Stimulated activated CD4-positive, alpha-beta T cell treated with anti-CD3 and anti-CD28 coated beads, Interleukin-1b, Interleukin-23, amount 100 ng/mL, for 4 hours (primary cell): ENCODE results near the gene SPEG.

Experiments used
- DNase-seq, 2 donors: peaks; one replicate each; pipeline ENCODE4 v3.0.0-alpha.2; 2020; ENCODE audit warnings: low read depth in 2 of 2

Gene SPEG

DNA sequence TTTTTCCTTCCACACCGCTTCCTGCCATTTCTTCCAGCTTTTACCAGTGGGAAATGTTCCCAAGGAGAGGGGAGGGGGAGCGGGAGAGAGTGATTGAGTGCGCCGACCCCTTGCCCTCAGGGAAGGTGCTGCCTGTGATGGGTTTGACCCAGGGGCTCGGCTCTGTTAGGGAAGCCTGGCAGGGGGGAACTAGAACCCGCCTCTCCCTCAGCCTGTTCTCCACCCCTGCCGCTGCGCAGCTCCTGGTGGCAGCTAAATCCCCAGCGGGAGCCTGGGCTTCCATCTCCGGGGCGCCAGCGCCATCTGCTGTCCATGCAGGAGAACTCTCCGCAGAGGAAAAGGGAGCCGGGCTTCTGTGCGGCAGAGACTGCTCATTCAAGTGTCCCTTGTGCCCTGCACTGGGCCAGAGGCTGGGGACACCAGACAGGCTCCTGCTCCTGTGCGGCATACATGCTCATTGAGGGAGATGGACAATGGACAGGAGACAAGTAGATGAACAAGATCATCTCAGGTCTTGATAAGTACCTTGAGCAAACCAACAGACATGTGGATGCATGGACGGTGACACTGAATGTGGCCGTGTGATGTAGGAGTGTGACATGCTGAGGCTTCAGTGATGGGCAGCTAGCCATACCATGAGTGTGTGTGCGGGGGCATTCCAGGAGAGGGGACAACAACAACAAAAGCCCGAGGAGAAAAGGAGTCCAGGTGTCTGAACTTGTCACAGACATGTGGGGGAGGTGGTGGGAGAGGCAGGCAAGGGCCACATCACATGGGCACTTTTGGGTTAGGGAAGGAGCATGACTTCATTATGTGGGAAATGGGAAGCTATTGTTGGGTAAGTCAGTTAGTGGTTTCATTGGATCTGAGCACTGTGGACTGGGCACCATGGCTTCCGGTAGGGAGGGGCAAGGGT is 95.7 kb downstream of the SPEG start:
- DNase-seq, result peak; percentile 84 to 85

GRCh38 chr2:219531639-219532377 is 97.2 kb downstream of the SPEG start:
- DNase-seq, result no peak

DNA sequence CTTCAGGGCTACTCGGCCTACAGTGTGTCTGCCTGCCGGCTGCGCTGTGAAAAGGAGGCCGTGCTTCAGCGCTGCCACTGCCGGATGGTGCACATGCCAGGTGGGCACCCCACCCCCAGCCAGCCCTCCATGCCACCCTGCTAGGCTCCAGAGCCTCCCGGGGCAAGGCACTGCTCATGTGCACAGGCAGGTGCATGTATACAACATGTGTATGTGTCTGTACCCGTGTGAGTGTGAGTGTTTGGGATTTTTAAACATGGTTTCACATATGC is 97.7 kb downstream of the SPEG start:
- DNase-seq, result no peak

- DNase-seq, result no peak
Observed at GRCh38 chr2:219533930-219534661, 99.5 kb downstream of the SPEG start.

DNA sequence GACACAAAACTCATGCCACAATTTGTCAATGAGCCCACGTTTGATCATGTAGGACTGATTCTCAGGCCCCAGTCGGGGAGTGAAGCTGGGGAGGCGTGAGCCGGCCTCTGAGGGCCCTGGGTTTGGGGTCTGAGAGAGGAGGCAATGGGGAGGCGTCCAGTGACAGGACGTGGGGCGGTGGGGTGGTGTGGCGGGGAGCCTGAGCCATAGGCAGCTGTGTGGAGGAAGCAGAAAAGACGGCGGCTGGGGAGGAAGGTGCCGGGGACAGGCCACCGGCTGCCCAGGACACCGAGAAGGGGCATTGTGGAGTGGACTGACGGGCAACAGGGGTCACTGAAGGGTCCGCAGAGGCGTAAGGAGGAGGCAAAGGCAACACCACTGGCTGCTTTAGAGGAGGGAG is 101.8 kb downstream of the SPEG start:
- DNase-seq, result no peak

DNA sequence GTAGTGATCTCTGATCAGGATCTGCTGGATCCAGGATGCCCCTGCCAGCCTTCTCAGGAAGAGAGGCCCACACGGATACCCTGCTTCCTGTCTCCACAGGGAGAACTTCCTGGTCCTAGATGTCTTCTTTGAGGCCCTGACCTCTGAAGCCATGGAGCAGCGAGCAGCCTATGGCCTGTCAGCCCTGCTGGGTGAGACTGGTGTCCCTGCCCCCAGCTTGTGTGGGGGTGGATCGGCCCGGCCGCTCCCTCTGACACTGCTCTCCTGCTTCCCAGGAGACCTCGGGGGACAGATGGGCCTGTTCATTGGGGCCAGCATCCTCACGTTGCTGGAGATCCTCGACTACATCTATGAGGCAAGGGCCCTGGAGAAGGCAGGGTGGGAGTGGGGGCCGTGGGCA is 102.3 kb downstream of the SPEG start:
- no peak for DNase-seq

GRCh38 chr2:219537657-219538488 is 103.2 kb downstream of the SPEG start:
- DNase-seq, result no peak

GRCh38 chr2:219538504-219538951 is 103.9 kb downstream of the SPEG start:
- DNase-seq, result no peak

- DNase-seq, result no peak
Observed at GRCh38 chr2:219538956-219539788, 104.5 kb downstream of the SPEG start.

- DNase-seq, result no peak
Observed at GRCh38 chr2:219539926-219540678, 105.5 kb downstream of the SPEG start.

- DNase-seq, result no peak
Observed at GRCh38 chr2:219540784-219541504, 106.3 kb downstream of the SPEG start.

DNA sequence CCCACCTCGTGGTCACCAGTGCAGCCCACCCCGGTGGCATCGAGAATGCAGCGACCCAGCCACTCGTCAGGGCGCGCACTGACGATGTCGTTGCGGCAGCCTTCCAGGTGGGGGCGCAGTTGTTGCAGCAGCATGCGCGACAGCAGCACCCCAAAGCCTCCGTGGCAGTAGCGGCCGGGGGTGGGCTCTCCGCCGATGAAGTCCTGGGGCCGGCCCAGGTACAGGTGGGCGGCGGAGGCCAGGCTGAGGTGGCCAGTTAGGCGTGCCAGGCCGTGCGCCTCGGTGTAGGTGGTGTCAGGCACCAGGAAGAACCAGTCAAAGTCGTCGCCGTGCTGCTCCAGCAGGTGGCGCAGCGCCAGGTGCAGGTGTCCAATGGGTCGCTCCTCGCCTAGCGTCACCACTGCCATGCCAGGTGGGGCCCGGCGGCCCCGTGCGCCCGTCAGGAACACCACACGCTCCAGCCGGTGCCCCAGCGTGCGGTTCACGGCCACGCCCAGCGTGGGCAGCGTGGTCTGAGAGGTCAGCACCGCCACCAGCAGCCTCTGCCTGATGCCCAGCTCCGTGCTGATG is 107.1 kb downstream of the SPEG start:
- DNase-seq, result peak; percentile 76 to 84

DNA sequence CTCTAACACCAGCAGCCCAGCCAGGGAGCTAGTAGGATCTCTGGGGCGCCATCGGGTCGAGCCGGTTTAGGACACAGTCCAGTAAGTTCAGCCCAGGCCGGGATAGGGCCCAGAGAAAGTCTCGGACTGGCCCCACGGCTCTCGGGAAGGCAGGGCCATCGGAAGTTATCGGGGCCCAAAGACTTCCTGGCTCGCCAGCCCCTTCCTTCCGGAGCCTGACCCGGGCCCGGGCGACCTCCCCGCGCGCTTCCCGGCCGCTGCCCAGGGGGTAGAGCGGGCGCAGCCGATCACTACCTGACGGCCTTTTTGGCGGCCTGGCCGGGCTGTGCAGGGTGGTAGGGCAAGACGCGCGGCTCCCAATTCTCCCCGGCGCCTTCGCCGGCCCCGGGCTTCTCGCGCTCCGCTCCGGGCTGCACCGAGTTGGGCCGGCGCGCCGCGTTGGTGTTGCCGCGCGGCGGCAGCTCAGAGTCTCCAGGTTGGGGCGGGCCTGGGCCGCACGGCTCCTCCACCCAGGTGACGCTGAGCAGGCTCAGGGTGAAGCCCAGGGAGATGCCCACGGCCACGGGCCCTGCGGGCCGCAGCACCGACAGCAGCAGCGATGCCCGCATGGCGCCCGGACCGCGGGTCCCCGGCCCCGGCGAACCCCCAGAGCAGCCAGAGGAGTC is 108.4 kb downstream of the SPEG start:
- no peak for DNase-seq

- peak; percentile 76 to 91 for DNase-seq
Observed at GRCh38 chr2:219543596-219544358, 109.1 kb downstream of the SPEG start, which contains the start of the genes CHPF and TMEM198. Gene CHPF, minus strand, starts transcription at chr2:219543809. Its CDS starts 271 bp downstream, at chr2:219543538. Gene TMEM198, plus strand, starts transcription at chr2:219544028. Its CDS starts 700 bp downstream, at chr2:219544728.

DNA sequence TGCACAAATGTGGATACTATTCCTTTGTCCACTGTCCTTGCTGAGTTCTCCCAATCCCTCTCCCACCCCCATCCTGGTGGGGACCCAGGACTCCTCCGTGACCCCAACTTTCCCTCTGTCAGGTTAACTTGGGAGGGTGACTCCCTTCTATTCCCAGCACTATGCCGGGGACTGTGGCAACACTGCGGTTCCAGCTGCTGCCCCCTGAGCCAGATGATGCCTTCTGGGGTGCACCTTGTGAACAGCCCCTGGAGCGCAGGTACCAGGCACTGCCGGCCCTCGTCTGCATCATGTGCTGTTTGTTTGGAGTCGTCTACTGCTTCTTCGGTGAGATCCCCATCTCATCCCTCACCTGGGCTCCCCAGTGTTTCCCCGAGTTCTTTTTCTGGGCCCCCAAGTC is 109.9 kb downstream of the SPEG start:
- DNase-seq, result no peak

DNA sequence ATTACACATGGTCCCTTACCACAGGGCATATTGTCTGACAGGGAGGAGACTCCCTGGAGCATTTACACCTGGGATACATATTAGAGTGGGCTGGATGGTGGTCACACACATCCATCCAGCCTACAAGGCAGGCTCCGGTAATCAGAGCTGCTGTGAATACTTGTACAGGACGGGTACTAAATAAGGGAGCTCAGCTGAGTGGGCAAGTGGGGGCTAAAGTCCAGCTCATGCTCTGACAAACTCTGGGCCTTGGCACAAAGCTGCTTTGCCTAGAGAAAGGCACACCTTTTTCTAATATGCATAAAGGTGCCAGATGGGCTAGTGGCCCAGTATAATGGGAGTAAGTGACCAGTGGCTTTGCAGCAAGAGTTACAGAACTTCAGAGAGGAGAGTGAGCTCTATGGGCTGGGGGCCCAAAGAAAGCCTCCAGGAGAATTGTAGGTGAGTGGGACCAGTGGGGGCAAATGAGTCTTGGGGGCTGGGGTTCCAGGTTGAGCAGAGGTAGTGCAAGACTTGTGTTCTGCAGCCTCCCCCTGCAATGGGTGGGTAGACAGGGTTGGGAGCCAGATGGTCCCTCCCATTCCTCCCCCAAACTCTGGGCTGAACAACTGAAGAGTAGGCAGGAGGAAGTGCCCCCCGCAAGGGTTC is 110.8 kb downstream of the SPEG start:
- DNase-seq, result no peak

DNA sequence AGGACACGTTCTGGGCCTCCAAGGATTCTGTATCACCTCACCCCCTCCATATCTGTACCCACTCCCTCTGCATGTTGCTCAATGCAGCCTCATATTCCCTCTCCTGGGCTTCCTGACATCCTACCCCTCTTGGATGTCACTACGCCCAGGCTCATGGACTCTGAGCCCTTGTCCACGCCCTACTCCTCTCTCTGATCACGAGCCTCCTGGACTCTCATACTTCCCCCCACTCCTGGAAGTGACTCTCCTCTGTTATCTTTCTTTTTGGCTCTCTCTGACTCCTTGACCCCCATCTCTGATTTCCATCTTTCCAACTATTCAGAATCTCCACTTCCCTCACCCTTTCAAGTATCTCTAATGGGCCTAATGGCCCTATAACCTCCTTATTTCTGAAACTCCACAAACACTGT is 111.3 kb downstream of the SPEG start:
- DNase-seq, result no peak
